SIG-M5 (cell line): Measurements from ENCODE around the gene CLDN24.

Experiments
- DNase-seq: peaks from one replicate; lab custom pipeline; 2025; lab: John Stamatoyannopoulos, UW

Gene CLDN24

DNA sequence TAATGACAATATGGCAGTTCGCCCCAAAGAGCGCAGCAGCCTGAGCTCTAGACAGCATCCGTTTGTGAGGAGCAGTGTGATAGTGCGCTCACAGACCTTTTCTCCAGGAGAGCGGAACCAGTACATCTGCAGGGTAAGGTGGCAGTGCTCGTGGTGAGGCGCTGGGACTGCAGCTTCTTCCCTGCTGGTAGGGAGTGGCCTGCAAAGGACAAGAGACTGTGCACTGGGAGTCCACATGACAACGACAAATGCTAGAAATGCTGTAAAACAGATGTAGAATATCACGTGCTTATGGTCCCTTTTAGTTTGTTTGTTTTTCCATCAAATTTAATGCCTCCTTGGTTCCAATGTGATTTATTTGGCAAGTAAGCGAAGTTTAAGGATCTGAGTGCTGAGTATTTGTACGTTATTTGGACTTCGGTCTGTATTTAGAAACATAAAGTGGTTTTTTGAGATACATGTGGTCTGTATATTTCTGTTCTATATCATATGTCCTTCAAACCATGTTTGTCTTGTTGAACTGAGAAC, 37.9 kb downstream of the CLDN24 start:
- DNase-seq, result no peak

DNA sequence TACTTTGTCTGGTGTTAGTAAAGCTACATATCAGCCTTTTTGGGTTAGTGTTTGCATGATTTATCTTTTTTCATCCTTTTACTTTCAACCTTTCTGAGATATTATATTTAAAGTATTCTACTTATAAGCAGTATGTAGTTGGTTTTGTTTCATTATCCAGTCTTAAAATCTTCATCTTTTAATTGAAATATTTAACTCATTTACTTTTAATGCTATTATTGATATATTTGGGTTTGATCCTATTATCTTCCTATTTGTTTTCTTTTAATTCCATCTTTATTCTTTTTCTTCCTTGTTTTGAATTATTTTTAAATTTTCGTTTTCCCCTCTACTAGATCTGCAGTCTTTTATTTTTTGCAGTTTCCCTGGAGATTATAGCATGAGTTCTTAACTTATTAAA, 46.1 kb downstream of the CLDN24 start:
- DNase-seq, result no peak

DNA sequence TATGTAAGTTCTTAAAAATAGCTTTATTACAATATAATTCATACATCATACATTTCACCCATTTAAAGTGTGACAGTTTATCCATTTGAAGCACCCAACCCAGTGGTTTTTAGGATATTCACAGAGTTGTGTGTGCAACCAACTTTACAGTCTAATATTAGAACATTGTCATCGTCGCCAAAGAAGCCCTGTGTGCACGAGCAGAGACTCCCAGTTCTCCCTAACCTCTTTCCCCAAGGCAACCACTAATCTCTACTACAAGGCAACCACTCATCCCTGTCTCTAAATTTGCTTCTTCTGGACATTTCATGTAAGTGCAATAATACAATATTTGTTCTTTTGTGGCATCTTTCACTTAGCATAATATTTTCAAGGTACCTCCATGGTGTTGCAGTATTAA, 49.8 kb downstream of the CLDN24 start:
- DNase-seq, result no peak
